Activated naive CD4-positive, alpha-beta T cell treated with anti-CD3 and anti-CD28 coated beads, Interleukin-2, amount 50 U/mL, for 24 hours (primary cell): ENCODE data around the gene CCDC121.
A peak's percentile ranks its signal among the peaks of the same experiment; 100 is the strongest.
"Not testable (repeated sequence)": the region's sequence is repeated elsewhere in the genome, so short reads cannot be mapped to it uniquely, and the experiment has no call there.

Source experiments
- H3K27ac Mint-ChIP-seq: one replicate; pipeline ENCODE4 v1.8.0; 2021; ENCODE audit warnings: mild to moderate bottlenecking, mixed read lengths
- H3K27me3 Mint-ChIP-seq: one replicate; pipeline ENCODE4 v1.8.0; 2021; ENCODE audit warnings: mixed read lengths
- H3K36me3 Mint-ChIP-seq: one replicate; pipeline ENCODE4 v1.8.0; 2021; ENCODE audit warnings: mixed read lengths
- H3K4me1 Mint-ChIP-seq: one replicate; pipeline ENCODE4 v1.8.0; 2021; ENCODE audit warnings: mixed read lengths
- H3K4me3 Mint-ChIP-seq: one replicate; pipeline ENCODE4 v1.8.0; 2021; ENCODE audit warnings: mild to moderate bottlenecking, mixed read lengths
- H3K9me3 Mint-ChIP-seq: one replicate; pipeline ENCODE4 v1.8.0; 2021; ENCODE audit warnings: mixed read lengths

The CCDC121 gene

GRCh38 chr2:27613985-27614384 is 14.8 kb downstream of the CCDC121 start:
- Mint-ChIP-seq H3K27me3 (no peaks in the 10 kb centered on the region), H3K9me3 (no peaks in the 10 kb centered on the region), H3K36me3 (peaks cover 9% of the 10 kb centered on the region), H3K4me1 (no peaks in the 10 kb centered on the region), H3K4me3 (no peak overlapping the region), H3K27ac (no peak overlapping the region)

- H3K27ac Mint-ChIP-seq, result no peak overlapping the region
- H3K9me3 Mint-ChIP-seq, result no peaks in the 10 kb centered on the region
- H3K36me3 Mint-ChIP-seq, result peaks cover 13% of the 10 kb centered on the region
- no peak overlapping the region for H3K4me3 Mint-ChIP-seq
- peaks cover 5% of the 10 kb centered on the region for H3K4me1 Mint-ChIP-seq
- no peaks in the 10 kb centered on the region for H3K27me3 Mint-ChIP-seq
Measured at GRCh38 chr2:27606611-27607010, 22.2 kb downstream of the CCDC121 start.

- no peaks in the 10 kb centered on the region for H3K27me3 Mint-ChIP-seq
- peak overlapping the region; percentile 12 for H3K27ac Mint-ChIP-seq
- H3K4me1 Mint-ChIP-seq, result peaks cover 44% of the 10 kb centered on the region
- peaks cover 5% of the 10 kb centered on the region for H3K9me3 Mint-ChIP-seq
- H3K36me3 Mint-ChIP-seq, result peaks cover 39% of the 10 kb centered on the region
- H3K4me3 Mint-ChIP-seq, result no peak overlapping the region
Measured at GRCh38 chr2:27596627-27597026, 32.2 kb downstream of the CCDC121 start.

- H3K27ac Mint-ChIP-seq, H3K9me3 Mint-ChIP-seq: not testable (repeated sequence)
- H3K36me3 Mint-ChIP-seq, result peaks cover 41% of the 10 kb centered on the region
Measured at GRCh38 chr2:27595412-27595811, 33.4 kb downstream of the CCDC121 start.

GRCh38 chr2:27594020-27594703 is 34.6 kb downstream of the CCDC121 start:
- not testable (repeated sequence) for H3K27me3 Mint-ChIP-seq, H3K4me3 Mint-ChIP-seq, H3K27ac Mint-ChIP-seq
- peaks cover 49% of the 10 kb centered on the region for H3K4me1 Mint-ChIP-seq
- peaks cover 12% of the 10 kb centered on the region for H3K9me3 Mint-ChIP-seq
- peaks cover 42% of the 10 kb centered on the region for H3K36me3 Mint-ChIP-seq

More at GRCh38 chr2:27595412-27595811, 33.4 kb downstream of the CCDC121 start:
- peaks cover 48% of the 10 kb centered on the region for H3K4me1 Mint-ChIP-seq
- H3K4me3 Mint-ChIP-seq, result peak overlapping the region; percentile 33
- not testable (repeated sequence) for H3K27me3 Mint-ChIP-seq

- Mint-ChIP-seq H3K27ac (no peak overlapping the region), H3K4me3 (no peak overlapping the region), H3K4me1 (peaks cover 46% of the 10 kb centered on the region), H3K36me3 (peaks cover 41% of the 10 kb centered on the region), H3K27me3 (no peaks in the 10 kb centered on the region), H3K9me3 (peaks cover 12% of the 10 kb centered on the region)
Measured at GRCh38 chr2:27593240-27593639, 35.6 kb downstream of the CCDC121 start.

- no peak overlapping the region for H3K4me3 Mint-ChIP-seq
- H3K36me3 Mint-ChIP-seq, result peaks cover 43% of the 10 kb centered on the region
- H3K27me3 Mint-ChIP-seq, result no peaks in the 10 kb centered on the region
- H3K27ac Mint-ChIP-seq, result no peak overlapping the region
- peaks cover 44% of the 10 kb centered on the region for H3K4me1 Mint-ChIP-seq
- H3K9me3 Mint-ChIP-seq, result peaks cover 13% of the 10 kb centered on the region
Measured at GRCh38 chr2:27591745-27592144, 37.1 kb downstream of the CCDC121 start.

- peaks cover 64% of the 10 kb centered on the region for H3K4me1 Mint-ChIP-seq
- H3K27me3 Mint-ChIP-seq, result no peaks in the 10 kb centered on the region
- H3K36me3 Mint-ChIP-seq, result peaks cover 28% of the 10 kb centered on the region
- H3K4me3 Mint-ChIP-seq, result no peak overlapping the region
- peaks cover 10% of the 10 kb centered on the region for H3K9me3 Mint-ChIP-seq
- peak overlapping the region; percentile 36 for H3K27ac Mint-ChIP-seq
Measured at GRCh38 chr2:27588308-27588707, 40.5 kb downstream of the CCDC121 start.

- peaks cover 26% of the 10 kb centered on the region for H3K36me3 Mint-ChIP-seq
- peak overlapping the region; percentile 92 for H3K27ac Mint-ChIP-seq
- H3K4me1 Mint-ChIP-seq, result peaks cover 71% of the 10 kb centered on the region
- H3K4me3 Mint-ChIP-seq, result peak overlapping the region; percentile 73
- H3K27me3 Mint-ChIP-seq, result no peaks in the 10 kb centered on the region
- peaks cover 10% of the 10 kb centered on the region for H3K9me3 Mint-ChIP-seq
Measured at GRCh38 chr2:27587025-27587424, 41.8 kb downstream of the CCDC121 start.

GRCh38 chr2:27584597-27584996 is 44.2 kb downstream of the CCDC121 start:
- H3K27me3 Mint-ChIP-seq, result no peaks in the 10 kb centered on the region
- peak overlapping the region; percentile 59 for H3K27ac Mint-ChIP-seq
- peak overlapping the region; percentile 94 for H3K4me3 Mint-ChIP-seq
- H3K36me3 Mint-ChIP-seq, result peaks cover 15% of the 10 kb centered on the region
- peaks cover 59% of the 10 kb centered on the region for H3K4me1 Mint-ChIP-seq
- H3K9me3 Mint-ChIP-seq, result peaks cover 4% of the 10 kb centered on the region

GRCh38 chr2:27583390-27583915 is 45.4 kb downstream of the CCDC121 start:
- Mint-ChIP-seq H3K4me3 (peak overlapping the region; percentile 94), H3K27me3 (no peaks in the 10 kb centered on the region), H3K4me1 (peaks cover 54% of the 10 kb centered on the region), H3K9me3 (peaks cover 4% of the 10 kb centered on the region), H3K36me3 (peaks cover 13% of the 10 kb centered on the region), H3K27ac (peak overlapping the region; percentile 95)

- peak within 1 kb of the TSS; percentile 94 for H3K4me3 Mint-ChIP-seq
- peaks cover 10% of the 10 kb centered on the region for H3K36me3 Mint-ChIP-seq
- H3K27me3 Mint-ChIP-seq, result no peaks in the 10 kb centered on the region
- peak within 1 kb of the TSS; percentile 95 for H3K27ac Mint-ChIP-seq
- H3K4me1 Mint-ChIP-seq, result peaks cover 48% of the 10 kb centered on the region
- peaks cover 4% of the 10 kb centered on the region for H3K9me3 Mint-ChIP-seq
Measured at GRCh38 chr2:27582695-27583389, 46.0 kb downstream of the CCDC121 start, which contains the start of gene ZNF512. Gene ZNF512, plus strand, starts transcription at chr2:27583042. Its CDS starts 71 bp downstream, at chr2:27583113.

GRCh38 chr2:27582129-27582694 is 46.6 kb downstream of the CCDC121 start:
- Mint-ChIP-seq H3K9me3 (peaks cover 4% of the 10 kb centered on the region), H3K27ac (peak overlapping the region; percentile 95), H3K36me3 (peaks cover 10% of the 10 kb centered on the region), H3K4me3 (peak overlapping the region; percentile 94), H3K4me1 (peaks cover 44% of the 10 kb centered on the region), H3K27me3 (no peaks in the 10 kb centered on the region)

- Mint-ChIP-seq H3K9me3 (peaks cover 1% of the 10 kb centered on the region), H3K27ac (peak overlapping the region; percentile 53), H3K4me1 (peaks cover 38% of the 10 kb centered on the region), H3K27me3 (no peaks in the 10 kb centered on the region), H3K4me3 (peak overlapping the region; percentile 94), H3K36me3 (peaks cover 5% of the 10 kb centered on the region)
Measured at GRCh38 chr2:27581417-27582128, 47.2 kb downstream of the CCDC121 start.
